ENCODE results near the gene C12orf56. TPM values are rescaled to one million over a fixed set of nuclear protein-coding genes. Genes with fewer than 3 reads are reported as not detected.

Gene C12orf56
- total RNA-seq, 1 experiment from 2014 or later: not detected

GRCh38 chr12:64411427-64411826 is 20.9 kb upstream of the C12orf56 start:
- no peak for DNase-seq (ENCODE audit: low read depth, low spot score)
- POLR2A ChIA-PET: no interaction called here
- Histone ChIP-seq H3K79me2 (ENCODE audit: insufficient read depth, low read length) (peaks cover 73% of the 10 kb centered on the region), H3K4me2 (ENCODE audit: low read length) (no peak overlapping the region), H3K27ac (ENCODE audit: low read depth, low read length) (no peak overlapping the region), H4K20me1 (ENCODE audit: insufficient read depth) (peaks cover 14% of the 10 kb centered on the region; the same call in 1 of the 2 replicates), H3K4me3 (replicated peaks in 1 of 2; ENCODE audit: low read depth in 1 of 2, low read length in 2 of 2) (no peak overlapping the region), H3K9ac (ENCODE audit: low read length) (no peak overlapping the region), H3K36me3 (ENCODE audit: control insufficient read depth in 1 of 2, insufficient read depth in 2 of 2, low read length in 2 of 2) (peaks cover 50 to 63% of the 10 kb centered on the region in 2 experiments; a peak in 3 of 4 replicates), H3K9me3 (ENCODE audit: control insufficient read depth in 1 of 2, insufficient read depth in 1 of 2, low read depth in 1 of 2, low read length in 2 of 2) (no peaks in the 10 kb centered on the region), H3K27me3 (ENCODE audit: insufficient read depth, low read length) (no peaks in the 10 kb centered on the region), H2AFZ (ENCODE audit: low read depth, low read length, poor library complexity, severe bottlenecking) (no peak overlapping the region), H3K4me1 (ENCODE audit: control insufficient read depth in 1 of 2, insufficient read depth in 2 of 2, low read length in 2 of 2) (0 out of 4 replicates have a peak, but pooled peaks cover 0 to 5% of the 10 kb centered on the region in 2 experiments), H3K9me2 (ENCODE audit: insufficient read depth) (no peaks in the 10 kb centered on the region)
- no peak for ATAC-seq
- no TSS peak for BruUV-seq (replicated peaks)
- TF ChIP-seq ATF3 (IDR thresholded peaks at IDR 0.05) (no peak), MAX (IDR thresholded peaks at IDR 0.05) (no peak), CEBPB (IDR thresholded peaks at IDR 0.05; ENCODE audit: low read depth) (no peak), CTCF (IDR thresholded peaks at IDR 0.05 in 2 of 3, conservative IDR thresholded peaks at IDR 0.05 in 1 of 3; ENCODE audit: borderline replicate concordance in 1 of 3, insufficient read depth in 1 of 3, low read depth in 2 of 3, low read length in 2 of 3) (no peak), ZBTB33 (IDR thresholded peaks at IDR 0.05; ENCODE audit: extremely low read depth, insufficient replicate concordance, low read length) (no peak), POLR2A (IDR thresholded peaks at IDR 0.05; ENCODE audit: borderline replicate concordance, extremely low read depth, insufficient read depth, insufficient read length) (no peak), ELF1 (IDR thresholded peaks at IDR 0.05; ENCODE audit: borderline replicate concordance, low read depth) (no peak), CBX3 (IDR thresholded peaks at IDR 0.05; ENCODE audit: low read depth) (no peak), ZNF274 (IDR thresholded peaks at IDR 0.05; ENCODE audit: low read depth, low read length) (no peak), YY1 (IDR thresholded peaks at IDR 0.05; ENCODE audit: extremely low read depth, insufficient replicate concordance, low read depth, low read length) (no peak), SRF (IDR thresholded peaks at IDR 0.05; ENCODE audit: low read depth) (no peak), ZFX (IDR thresholded peaks at IDR 0.05) (no peak), EZH2phosphoT487 (IDR thresholded peaks at IDR 0.05; ENCODE audit: borderline replicate concordance) (no peak), SP1 (IDR thresholded peaks at IDR 0.05; ENCODE audit: low read depth) (no peak), TCF7L2 (IDR thresholded peaks at IDR 0.05; ENCODE audit: borderline replicate concordance, extremely low read depth, insufficient read depth, insufficient read length) (no peak)
- intact Hi-C loops (cut with micrococcal nuclease): loop anchor here (5.0 kb wide), 1 partner anchor 36 kb away; no protein-coding TSS in a partner anchor
- RAD21 ChIA-PET (ENCODE audit: low non-redundant PET in 1 of 2, low total read pairs in 2 of 2, uncharacterized antibody in 2 of 2, unreplicated experiment in 2 of 2): no interaction called here
- CTCF ChIA-PET: no interaction called here
